ENCODE results near the gene SURF2.

Gene SURF2

GRCh38 chr9:133357656-133358055 is 1.3 kb downstream of the SURF2 start:
- DNase-seq, result no peak

DNA sequence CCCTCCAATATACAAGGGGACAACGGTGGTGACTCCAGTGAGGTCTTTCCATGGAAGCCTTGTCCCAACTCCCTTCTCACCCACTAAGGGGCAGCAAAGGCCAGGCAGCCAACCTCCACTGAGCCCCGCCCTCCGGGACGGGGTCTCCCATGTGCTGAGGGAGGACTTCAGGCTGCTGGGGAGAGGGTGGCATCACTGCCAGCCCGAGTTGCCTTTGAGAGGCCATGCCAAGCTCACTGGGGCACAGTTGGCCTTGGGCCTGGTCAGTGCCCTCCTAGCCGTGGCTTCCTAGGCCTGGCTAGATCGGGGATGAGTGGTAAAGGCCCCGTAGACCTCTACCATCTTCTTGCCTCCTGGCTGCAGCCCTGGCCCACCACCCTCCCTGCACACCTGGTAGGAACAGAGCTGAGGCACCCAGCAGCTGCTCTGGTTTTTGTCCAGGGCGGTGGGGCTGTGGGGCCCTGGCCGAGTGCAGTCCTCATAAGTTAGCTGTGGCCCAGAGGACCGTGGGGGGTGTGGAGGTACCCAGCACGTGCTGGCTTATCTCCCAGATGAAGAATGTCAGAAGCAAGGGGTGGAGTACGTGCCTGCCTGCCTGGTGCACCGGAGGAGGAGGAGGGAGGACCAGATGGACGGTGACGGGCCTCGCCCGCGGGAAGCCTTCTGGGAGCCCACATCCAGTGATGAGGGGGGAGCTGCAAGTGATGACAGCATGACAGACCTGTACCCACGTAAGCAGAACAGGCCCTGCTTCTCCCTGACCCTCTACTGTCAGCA is 3.2 kb downstream of the SURF2 start:
- peak; percentile 72 for DNase-seq

DNA sequence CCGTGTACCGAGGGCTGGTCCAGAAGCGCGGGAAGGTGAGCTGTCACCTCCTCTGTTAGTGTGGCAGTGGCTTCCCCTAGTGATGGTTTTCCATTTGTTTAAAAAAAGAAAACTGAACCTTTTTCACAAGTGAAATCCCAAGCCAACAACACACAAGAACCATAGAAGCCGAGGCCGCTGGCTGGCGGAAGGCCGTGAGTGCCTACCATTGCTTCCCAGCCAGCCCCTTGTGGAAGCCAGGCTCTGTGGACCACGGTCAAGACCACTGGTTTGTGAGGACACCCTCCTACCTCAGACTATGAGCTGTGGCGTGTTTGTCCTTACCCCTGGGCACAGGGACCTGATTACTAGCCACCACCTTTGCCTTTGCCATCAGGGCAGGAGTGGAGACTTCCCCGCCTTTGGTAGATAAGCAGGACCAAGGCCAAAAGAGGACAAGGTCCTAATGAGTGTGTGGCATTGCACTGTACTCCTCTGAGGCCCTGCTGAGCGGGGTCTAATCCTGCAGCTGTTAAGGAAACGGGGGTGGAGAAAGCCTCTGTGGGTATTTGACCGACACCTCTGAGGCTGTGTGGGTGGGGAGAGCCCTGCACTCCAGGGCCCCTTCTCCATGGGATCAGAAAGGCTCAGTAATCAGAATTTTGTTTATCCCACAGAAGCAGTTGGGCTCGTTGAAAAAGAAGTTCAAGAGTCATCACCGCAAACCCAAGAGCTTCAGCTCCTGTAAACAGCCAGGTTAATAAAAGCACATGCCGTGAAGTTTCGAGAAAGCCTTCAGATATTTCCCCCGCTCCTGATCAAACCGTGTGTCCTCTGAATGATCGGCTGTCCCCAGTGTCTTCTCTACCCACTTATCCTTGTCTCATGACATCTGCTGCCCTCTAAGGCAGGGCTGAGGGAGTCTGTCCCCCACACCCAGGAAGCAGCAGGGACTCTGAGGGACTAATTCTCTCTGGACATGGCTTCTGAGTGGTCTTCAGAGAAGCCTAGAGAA is 4.3 kb downstream of the SURF2 start:
- peak; percentile 45 for DNase-seq

DNA sequence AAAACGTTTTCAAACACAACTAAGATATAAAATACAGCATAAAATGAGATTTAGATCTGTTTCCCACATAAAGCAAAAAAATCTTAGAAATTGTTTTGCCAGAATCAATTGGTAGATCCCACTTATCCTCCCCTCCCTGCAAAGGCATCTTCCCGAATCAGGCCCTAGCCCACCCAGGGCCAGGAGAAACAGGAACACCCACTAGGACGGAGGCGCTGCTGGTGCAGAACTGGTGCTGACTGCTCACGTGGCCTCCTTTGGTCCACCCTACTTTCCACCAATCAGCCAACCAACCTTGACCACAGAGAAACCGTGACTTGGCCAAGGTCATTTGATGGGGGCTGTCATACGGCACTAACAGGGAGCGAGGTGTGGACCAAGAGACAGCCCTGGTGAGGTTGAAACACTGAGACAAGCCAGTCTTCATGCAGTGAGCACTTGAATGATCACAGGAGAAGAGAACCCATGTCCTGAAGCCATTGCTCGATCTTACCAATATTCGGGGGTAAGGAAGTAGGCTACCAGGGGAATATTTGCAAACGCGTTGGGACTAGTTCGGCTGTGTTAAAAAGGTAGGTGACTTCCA is 5.2 kb downstream of the SURF2 start:
- DNase-seq, result no peak

DNA sequence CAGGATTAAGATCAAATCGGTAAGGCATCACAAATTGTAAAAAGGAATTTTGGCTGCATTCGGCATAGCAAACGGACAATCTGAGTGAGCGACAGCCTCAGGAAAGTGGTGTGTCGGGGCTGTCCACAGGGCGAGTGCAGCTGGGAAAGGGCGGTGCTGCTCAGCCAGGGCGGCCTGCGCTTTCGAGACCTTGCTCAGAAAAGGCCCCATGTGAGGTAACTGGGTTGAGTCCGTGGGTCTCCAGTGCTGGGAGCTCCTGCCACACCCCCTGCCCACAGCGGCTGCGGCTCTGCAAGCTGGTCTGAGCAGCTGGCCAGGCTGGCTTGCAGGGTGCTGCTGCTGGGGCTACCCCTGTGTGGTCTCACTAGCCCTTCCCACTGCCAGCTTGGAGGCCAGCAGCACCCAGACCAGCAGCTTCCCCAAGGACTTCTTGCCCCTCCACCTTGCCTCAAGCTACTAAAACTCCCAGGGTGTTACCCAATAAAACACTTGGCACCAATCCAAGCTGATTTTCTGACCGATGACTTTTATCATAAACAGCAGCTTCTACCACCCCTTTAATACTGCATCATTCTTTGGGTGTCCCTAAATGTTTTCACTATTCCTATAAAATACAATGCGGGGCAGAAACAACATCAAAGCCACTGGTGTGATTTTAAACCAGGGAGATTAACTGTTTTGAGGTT is 6.2 kb downstream of the SURF2 start:
- peak; percentile 6 for DNase-seq

GRCh38 chr9:133366435-133366834 is 10.1 kb downstream of the SURF2 start:
- no peak for DNase-seq

- no peak for DNase-seq
Measured at GRCh38 chr9:133367221-133367620, 10.9 kb downstream of the SURF2 start.

GRCh38 chr9:133367778-133368177 is 11.4 kb downstream of the SURF2 start:
- no peak for DNase-seq

DNA sequence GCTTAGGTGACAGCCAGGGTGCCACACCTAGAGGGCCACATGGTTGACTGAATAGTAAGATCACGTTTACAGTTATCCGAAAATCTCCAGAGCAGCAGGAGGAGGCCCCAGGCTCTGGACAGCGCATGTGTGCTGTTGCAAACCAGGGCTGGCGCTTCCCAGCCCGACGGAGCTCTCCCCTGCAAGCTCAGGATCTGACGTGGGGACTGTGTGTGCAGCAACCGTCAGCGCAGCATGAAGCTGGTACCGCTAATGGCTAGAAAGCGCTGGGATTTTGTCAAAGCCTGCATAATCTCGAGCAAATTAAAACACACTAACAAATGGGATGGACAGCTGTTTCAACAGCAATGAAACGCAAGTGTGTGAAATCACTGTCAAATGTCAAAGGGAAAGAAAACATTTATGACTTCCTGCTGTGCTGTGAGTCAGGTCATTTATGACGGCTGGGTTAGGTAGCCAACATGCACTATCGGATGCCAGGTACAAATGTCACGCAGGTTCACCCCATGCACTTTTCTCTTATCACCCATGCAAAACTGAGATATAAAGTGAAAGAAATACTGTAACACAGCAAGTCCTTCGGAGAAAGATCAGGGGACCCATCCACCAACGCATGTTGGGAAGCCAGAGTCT is 12.0 kb downstream of the SURF2 start:
- peak; percentile 11 for DNase-seq

DNA sequence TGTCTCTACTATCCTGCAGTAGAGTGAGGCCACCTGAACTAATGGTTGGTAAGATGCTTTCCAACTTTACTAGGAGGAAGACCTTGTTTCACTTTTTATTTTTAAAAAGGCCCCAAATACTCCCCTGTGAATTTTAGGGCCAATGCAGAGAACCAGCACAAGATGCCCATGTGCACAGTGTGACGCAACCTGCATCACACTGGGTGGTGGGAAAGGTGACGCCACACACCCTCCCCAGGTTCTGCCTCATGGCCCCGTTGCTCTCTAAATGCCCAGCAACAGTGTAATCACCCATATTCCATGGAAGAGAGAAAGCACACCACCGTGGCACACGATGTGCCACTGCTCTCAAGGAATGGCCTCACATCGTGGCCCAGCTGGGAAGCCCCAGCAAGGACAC is 13.1 kb downstream of the SURF2 start:
- no peak for DNase-seq

- no peak for DNase-seq
Measured at GRCh38 chr9:133369933-133370332, 13.6 kb downstream of the SURF2 start.

- DNase-seq, result no peak
Measured at GRCh38 chr9:133370685-133371084, 14.3 kb downstream of the SURF2 start.

DNA sequence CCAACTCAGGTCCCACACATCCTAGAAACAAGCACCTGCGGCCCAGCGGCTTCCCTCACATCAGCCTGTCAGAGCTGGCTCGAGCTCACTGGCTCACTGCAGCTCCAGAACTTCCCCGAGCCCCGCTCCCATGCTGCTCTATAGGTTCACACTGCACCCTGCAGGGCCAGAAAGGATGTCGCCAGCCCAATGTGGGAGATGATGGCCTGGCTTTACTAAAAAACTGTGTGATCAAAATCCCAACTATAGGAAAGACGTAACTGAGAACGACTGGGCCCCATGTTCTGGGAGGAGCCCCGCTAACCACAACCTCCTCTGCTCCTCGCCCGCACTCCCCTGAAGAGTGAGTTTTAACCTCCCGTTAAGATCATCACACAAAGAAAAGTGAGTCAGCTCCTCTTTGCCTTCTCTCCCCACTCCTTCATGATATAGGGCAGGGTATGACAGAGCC is 14.9 kb downstream of the SURF2 start:
- no peak for DNase-seq

- no peak for DNase-seq
Measured at GRCh38 chr9:133372144-133372543, 15.8 kb downstream of the SURF2 start.

- no peak for DNase-seq
Measured at GRCh38 chr9:133374612-133375115, 18.3 kb downstream of the SURF2 start.

- peak; percentile 48 for DNase-seq
Measured at GRCh38 chr9:133375116-133375723, 18.9 kb downstream of the SURF2 start.

- peak; percentile 97 for DNase-seq
Measured at GRCh38 chr9:133375724-133376654, 19.6 kb downstream of the SURF2 start, which contains the start of the genes STKLD1 and SURF4. STKLD1 (plus strand) TSS chr9:133376366; CDS start chr9:133376474, 108 bp downstream. SURF4 (minus strand) TSS chr9:133376060; CDS start chr9:133375969, 91 bp downstream.

DNA sequence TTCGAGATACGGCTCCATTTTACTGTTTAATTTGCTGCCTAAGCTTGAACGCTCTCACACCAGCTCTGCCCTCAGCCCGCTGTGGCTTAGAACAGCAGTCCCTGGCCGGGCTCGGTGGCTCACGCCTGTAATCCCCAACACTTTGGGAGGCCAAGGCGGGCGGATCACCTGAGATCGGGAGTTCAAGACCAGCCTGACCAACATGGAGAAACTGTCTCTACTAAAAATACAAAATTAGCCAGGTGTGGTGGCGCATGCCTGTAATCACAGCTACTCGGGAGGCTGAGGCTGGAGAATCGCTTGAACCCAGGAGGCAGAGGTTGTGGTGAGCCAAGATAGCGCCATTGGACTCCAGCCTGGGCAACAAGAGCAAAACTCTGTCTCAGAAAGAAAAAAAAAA is 20.9 kb downstream of the SURF2 start:
- peak; percentile 11 for DNase-seq

DNA sequence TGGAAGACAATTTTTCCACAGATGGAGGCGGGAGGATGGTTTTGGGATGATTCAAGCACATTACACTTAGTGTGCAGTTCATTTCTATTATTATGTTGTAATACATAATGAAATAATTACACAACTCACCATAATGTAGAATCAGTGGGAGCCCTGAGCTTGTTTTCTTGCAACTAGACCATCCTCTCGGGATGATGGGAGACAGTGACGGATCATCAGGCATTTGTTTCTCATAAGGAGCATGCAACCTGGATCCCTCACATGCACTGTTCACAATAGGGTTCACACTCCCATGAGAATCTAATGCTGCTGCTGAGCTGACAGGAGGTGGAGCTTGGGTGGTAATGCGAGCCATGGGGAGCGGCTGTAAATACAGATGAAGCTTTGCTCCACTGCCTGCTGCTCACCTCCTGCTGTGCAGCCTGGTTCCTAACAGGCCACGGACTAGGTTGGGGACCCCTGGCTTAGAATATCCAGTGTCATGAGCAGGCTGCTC is 21.4 kb downstream of the SURF2 start:
- DNase-seq, result peak; percentile 78

DNA sequence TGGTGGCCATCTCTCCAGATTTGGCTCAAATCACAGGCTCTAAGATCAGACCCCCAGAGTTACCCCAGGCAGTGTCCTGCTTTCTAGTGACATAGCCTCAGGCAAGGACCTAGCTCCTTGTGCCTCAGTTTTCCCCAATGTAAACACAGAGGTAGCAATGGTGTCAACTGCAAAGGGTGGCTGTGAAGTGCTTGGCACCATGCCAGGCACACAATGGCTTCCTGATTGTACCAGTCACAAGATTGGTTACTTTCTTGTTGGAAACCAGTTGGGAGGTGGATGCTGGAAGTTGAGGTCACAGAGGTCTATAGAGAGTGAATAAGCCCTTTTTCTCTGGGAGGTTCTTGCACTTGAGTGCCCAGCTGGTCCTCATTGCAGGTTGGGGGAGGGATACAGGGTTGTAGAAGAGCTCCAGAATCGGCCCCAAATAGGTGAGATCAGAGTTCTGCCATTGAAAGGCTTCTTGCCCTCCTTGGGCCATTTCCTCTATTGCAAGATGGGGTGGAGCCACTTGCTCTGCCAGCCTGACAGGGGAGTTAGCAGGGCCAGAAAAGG is 22.1 kb downstream of the SURF2 start:
- DNase-seq, result no peak
